GM19035 (cell line): Measurements from ENCODE around the gene TFEC.
"Not testable (repeated sequence)": the region's sequence is repeated elsewhere in the genome, so short reads cannot be mapped to it uniquely, and the experiment has no call there.

ENCODE experiments used
- ATAC-seq: cut with Tn5 transposase; IDR thresholded peaks from one replicate; pipeline ENCODE4 v1.9.1; 2021; ENCODE audit not compliant: unreplicated experiment

TFEC gene

DNA sequence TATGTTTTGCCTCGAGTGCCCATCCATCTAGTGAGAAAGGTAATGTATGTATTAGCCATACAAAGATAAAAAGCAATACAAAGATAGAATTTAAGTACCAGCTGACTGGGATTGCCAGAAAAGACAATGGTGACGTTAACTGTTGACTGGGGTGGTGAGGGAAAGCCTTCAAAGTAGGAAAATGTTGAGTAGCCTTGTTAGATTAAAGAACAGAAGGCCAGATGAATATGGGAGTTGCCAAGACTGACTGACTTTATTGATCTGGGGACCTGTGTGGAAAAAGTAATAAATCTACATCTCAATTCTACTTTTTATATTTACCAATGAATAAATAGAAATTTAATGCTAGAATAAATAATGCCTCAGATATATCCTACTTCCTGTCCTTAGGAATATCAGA, 97.7 kb downstream of the TFEC start:
- ATAC-seq: no peak

DNA sequence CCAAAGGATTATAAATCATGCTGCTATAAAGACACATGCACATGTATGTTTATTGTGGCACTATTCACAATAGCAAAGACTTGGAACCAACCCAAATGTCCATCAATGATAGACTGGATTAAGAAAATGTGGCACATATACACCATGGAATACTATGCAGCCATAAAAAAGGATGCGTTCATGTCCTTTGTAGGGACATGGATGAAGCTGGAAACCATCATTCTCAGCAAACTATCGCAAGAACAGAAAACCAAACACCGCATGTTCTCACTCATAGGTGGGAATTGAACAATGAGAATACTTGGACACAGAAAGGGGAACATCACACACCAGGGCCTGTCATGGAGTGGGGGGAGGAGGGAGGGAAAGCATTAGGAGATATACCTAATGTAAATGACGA, 100.4 kb downstream of the TFEC start:
- not testable (repeated sequence) for ATAC-seq

DNA sequence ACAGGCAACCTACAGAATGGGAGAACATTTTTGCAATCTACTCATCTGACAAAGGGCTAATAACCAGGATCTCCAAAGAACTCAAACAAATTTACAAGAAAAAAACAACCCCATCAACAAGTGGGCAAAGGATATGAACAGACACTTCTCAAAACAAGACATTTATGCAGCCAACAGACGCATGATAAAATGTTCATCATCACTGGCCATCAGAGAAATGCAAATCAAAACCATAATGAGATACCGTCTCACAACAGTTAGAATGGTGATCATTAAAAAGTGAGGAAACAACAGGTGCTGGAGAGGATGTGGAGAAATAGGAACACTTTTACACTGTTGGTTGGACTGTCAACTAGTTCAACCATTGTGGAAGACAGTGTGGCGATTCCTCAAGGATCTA, 100.8 kb downstream of the TFEC start:
- not testable (repeated sequence) for ATAC-seq

DNA sequence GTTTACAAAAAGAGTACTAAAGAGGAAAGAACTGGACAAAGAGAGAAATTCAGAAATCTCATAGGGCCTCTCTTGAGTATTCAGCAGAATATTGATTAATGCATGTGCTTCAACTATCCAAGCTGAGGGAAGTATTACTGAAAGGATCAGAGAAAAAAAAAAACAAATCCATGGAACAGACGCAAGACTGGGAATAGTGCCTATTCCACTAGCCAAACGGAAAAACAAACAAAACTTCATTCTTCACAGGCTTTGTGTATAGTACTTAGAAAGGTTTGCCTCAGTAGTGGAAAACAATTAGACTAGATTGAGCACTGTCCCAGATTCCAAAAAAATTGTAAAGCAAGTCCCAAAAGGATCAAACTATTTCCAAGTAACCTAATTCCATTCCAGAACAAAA, 106.2 kb downstream of the TFEC start:
- ATAC-seq: no peak

DNA sequence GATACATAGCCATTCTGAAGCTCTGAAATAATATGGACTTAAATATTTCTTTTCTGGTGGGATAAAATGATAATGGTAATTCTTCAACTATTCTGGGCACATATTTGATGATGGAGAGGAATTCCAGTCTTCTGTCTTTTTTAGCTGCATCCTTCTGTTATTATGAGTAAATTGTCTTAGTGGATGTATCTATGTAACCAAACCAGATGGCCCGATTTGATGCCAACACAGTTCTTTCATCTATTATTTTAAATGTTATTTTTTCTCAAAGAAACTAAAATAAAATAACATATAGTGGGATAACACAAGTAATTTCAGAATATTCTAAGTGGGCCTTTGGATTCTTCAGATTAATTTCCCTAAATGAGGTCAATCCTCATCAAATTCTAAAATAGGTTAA, 110.2 kb downstream of the TFEC start:
- ATAC-seq: no peak

DNA sequence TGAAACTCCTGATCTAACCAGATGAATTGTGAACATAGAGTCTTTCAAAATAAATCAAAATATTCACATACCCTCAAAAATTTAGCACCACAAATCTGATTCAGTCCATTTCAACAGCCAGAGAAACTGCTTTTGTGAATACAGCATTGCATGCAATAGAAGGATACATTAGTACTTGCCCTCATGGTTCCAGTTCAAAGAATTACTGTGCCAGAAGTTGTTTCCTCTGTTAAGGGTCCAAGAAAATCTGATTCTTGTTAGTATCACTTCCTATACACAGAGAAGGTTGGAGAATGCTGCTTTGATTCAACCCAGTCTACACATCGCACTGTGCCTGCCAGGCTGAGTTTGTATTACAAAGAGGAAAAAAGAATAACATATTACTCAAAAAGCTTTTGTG, 115.6 kb downstream of the TFEC start:
- ATAC-seq: no peak

DNA sequence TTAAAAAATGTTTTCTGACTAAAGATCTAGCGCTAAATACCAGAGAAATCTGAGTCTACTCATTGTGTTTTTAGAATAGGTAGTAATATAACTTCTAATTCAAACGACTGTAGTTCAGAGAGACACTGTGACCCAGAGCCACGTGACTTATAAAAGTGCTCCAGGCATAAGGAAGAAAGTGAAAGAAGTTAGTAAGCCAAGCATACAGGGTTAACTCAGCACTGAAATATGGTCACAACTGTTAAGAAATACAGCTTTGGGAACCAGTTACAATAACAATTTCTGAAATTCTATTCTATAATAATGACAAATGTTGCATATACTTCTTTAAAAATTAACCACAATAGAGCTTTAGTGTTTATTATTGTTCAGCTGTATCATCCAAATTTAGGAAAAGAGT, 119.1 kb downstream of the TFEC start:
- ATAC-seq: no peak

DNA sequence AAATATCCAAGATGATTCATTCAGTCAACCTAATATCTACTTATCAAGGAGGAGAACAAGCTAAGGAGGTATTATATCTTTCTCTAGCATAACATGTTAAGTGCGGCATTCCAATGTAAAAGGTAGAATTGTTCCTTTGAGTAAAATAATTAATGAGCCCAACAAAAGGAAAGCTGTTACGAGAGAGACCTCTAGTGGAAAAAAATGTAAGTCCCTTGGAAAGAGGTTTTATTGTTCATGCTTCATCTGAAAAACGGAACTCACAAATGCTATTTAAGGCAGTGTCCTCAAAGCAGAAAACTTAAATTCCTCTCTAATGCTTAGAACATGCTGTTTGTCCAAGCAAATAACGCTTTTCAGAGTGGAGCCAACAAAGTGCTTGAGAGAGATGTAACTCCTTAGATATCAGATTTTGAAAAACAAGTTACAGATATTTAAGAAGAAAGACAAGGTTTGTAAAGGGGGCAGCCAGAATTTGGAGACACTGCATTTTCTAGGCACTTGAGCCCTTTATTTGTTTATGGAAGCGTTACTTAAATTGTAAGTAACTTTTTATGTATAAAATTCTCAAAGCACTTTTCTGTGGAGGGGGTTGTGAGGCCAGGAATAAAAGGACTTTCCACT, 119.9 kb downstream of the TFEC start:
- ATAC-seq: peak; percentile 63

DNA sequence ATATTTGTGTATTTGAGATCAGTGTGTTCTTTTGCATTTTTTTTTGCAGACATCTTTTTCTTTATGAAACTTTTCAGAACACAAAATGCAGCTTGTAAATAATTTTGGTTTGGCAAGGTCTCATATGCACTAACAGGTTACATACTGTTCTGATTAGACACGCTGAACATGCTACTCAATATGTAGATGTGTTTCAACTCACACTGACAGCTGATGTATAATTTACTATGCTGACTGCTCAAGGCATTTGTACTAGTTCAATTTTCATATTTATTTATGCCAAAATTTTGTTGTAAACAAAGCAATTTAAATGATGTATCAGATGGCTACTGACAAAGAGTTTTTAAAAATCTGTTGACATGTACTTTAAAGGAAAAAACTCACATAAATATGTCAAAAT, 123.8 kb downstream of the TFEC start:
- no peak for ATAC-seq

DNA sequence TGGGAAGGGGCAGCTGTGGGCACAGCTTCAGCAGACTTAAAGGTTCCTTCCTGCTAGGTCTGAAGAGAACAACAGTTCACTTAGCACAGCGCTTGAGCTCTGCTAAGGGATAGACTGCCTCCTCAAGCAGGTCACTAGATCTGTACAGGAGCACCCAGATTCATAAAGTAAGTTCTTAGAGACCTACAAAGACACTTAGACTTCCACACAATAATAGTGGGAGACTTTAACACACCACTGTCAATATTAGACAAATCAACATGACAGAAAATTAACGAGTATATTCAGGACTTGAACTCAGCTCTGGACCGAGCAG, 140.9 kb downstream of the TFEC start:
- no peak for ATAC-seq

DNA sequence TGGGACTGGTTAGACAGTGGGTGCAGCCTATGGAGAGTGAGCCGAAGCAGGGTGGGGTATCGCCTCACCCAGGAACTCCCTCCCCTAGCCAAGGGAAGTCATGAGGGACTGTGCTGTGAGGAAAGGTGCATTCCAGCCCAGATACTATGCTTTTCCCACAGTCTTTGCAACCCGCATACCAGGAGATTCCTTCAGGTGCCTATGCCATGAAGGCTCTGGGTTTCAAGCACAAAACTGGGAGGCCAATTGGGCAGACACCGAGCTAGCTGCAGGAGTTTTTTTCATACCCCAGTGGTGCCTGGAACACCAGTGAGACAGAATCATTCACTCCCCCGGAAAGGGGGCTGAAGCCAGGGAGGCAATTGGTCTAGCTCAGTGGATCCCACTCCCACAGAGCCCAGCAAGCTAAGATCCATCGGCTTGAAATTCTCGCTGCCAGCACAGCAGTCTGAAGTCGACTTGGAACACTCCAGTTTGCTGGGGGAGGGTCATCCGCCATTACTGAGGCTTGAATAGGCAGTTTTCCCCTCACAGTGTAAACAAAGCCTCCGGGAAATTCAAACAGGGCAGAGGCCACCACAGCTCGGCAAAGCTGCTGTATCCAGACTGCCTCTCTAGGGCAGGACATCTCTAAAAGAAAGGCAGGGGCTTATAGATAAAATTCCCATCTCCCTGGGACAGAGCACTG, 141.4 kb downstream of the TFEC start:
- no peak for ATAC-seq

DNA sequence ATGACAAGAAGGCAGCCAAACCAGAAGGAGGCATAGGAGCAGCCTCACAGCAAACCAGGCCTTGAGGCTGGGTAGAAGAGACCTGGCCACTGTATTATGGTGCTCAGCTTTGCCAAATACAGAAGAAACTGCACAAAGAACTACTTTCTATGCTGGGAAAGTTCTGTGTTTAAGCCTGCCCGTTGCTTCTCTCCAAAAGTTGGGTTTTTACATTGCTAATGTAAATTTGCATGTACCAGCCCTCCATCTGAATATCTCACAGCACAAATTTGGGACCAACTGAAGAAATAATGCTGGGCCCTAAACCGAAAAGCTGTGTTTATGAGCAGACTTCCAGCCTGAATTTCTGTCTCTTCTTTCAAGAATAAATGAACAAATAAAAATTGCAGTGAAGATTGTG, 145.0 kb downstream of the TFEC start:
- no peak for ATAC-seq
